IPS-NIHi11 (cell line): ENCODE results near the gene OR4N5.
"Not testable (repeated sequence)": the region's sequence is repeated elsewhere in the genome, so short reads cannot be mapped to it uniquely, and the experiment has no call there.

Experiments
- DNase-seq: peaks from one replicate; pipeline ENCODE4 v3.0.0; 2012; ENCODE audit warnings: mixed read lengths, low spot score

The OR4N5 gene, protein sequence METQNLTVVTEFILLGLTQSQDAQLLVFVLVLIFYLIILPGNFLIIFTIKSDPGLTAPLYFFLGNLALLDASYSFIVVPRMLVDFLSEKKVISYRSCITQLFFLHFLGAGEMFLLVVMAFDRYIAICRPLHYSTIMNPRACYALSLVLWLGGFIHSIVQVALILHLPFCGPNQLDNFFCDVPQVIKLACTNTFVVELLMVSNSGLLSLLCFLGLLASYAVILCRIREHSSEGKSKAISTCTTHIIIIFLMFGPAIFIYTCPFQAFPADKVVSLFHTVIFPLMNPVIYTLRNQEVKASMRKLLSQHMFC

DNA sequence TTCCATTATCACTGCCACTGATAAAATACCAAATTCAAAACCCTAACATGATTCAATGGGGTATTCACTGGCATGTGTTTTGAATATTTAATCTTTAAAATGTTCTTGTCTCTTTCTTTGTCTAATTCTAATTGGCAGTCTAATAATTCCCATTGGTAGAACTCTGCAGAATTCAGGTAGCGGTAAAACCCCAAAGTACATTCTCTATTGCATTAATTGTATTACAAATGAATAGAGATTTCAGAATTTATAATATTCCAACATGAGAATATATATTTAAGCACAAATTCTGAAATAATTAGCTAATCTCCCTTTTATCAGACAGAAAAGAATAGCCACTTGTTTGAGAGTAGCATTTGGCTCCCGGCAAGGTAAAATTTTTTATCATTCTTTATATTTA, at the start of gene OR4N5:
OR4N5 (plus strand) TSS at position 301 of the 400 bp plus-strand sequence. CDS start 4,916 bp downstream, outside the sequence.
- DNase-seq = no peak

GRCh38 chr14:20092050-20092449, 46.6 kb upstream of the OR4N5 start:
- no peak for DNase-seq

DNA sequence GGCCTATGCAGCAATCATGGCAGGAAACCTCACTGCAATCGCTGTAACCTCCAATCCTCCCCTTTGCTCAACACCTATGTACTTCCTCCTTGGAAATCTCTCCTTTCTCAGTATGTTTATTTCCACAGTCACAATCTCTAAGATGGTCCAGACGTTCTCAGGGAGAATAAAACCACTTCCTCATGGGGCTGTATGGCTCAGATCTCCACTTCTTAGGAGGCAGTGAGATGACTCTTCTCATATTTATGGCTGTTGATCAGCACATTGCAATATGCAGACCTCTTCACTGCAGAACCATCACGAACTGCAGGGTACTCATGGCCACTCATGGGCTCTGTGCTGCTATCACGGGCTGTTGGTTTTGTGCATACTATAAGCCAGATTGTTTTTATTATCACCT, 45.2 kb upstream of the OR4N5 start:
- no peak for DNase-seq

DNA sequence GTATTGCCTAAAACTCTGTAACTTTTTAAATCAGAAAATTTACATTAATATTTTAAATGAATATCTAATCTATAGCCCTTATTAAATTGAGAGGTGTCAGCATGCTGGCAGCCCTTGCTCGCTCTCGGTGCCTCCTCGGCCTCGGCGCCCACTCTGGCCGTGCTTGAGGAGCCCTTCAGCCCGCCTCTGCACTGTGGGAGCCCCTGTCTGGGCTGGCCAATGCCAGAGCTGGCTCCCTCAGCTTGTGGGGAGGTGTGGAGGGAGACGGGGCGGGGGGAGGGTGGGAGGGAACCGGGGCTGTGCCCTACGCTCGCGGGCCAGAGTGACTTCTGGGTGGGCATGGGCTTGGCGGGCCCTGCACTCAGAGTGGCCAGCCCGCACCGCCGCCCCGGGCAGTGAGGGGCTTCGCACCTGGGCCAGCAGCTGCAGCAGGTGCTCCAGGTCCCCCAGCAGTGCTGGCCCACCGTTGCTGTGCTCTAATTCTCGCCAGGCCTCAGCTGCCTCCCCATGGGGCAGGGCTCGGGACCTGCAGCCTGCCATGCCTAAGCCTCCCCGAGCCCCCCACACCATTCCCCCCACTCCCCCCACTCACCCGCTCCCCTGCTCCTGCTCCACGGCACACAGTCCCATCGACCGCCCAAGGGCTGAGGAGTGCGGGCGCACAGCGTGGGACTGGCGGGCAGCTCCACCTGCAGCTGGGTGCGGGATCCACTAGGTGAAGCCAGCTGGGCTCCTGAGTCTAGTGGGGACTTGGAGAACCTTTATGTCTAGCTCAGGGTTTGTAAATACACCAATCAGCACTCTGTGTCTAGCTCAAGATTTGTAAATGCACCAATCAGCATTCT, 39.5 kb upstream of the OR4N5 start:
- not testable (repeated sequence) for DNase-seq

DNA sequence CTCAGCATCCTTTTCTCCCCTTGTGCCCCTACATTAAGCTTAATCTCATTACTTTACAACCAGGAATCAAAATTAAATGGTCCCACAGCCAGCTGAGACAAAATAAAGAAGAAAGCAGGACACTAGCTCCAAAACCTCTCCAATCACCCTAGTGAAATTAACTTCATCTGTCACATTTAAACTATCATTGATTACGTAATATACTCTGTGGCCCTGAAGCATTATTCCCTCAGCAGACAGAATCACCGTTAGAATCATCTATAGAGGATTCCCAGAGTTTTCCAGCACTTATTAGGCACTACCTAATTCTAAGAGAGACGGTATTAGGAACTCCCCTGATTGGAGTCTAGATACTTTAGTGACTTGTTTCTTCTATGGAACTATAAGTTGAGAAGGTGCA, 28.2 kb upstream of the OR4N5 start, which contains the start of gene OR4K17:
OR4K17 (plus strand) TSS at position 302 of the 400 bp plus-strand sequence. CDS start 6,761 bp downstream, outside the sequence.
- no peak for DNase-seq

GRCh38 chr14:20112321-20112720, 26.3 kb upstream of the OR4N5 start:
- DNase-seq = no peak

DNA sequence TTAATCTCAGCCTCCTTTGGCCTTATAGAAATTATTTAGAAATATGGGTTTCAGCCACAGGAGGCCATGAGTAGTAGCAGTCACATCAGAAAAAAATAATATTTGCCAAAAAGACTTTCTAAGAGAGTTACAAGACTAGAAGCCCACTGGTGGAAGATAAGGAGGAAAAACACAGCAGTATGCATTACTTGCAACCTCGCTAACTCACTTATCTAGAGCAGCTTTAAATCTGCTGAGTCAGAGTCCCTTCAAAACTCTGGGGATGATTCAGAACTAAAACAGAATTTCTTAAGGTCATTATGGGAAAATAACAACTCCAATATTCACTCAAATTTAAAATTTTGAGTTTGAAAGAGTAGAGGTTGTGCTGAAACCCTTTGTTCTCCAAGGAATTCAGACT, 21.9 kb upstream of the OR4N5 start:
- DNase-seq = no peak

- DNase-seq = no peak
Observed at GRCh38 chr14:20118795-20119194, 19.8 kb upstream of the OR4N5 start.

DNA sequence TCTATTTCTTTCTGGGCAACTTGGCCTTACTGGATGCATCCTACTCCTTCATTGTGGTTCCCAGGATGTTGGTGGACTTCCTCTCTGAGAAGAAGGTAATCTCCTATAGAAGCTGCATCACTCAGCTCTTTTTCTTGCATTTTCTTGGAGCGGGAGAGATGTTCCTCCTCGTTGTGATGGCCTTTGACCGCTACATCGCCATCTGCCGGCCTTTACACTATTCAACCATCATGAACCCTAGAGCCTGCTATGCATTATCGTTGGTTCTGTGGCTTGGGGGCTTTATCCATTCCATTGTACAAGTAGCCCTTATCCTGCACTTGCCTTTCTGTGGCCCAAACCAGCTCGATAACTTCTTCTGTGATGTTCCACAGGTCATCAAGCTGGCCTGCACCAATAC, 5.3 kb downstream of the OR4N5 start:
- no peak for DNase-seq

GRCh38 chr14:20144820-20145219, 6.2 kb downstream of the OR4N5 start:
- DNase-seq = no peak

DNA sequence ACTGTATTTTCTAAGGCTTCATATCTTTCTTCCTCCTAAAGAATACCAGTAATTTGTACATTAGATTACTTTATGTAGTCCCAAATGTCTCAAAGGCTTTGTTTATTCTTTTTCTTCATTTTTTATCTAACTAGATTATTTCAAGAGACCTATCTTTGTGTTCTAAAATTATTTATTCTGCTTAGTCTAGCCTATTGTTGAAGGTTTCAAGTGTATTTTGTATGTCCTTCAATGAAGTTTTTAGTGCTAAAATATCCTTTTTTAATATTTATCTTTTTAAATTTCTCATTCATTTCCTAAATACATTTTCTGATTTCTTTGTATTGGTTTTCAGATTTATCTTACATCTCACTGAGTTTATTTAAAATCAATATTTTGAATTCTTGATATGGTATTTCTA, 25.8 kb downstream of the OR4N5 start:
- no peak for DNase-seq

DNA sequence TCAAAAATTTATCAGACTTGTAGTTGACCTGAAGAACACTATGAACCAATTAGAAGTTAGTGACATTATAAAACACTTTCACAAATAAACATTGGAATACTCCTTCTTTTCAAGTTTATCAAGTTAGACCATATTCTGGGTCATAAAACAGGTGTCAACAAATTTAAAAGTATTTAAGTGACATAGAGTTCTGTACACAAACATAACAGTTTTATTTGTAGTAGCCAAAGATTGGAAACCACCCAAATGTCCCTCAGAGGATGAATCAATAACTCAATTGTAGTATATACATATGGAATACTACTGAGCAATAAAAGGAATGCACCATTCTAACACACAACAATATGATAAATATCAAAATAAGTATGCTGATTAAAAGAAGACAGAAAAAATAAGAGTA, 28.5 kb downstream of the OR4N5 start:
- DNase-seq = no peak

DNA sequence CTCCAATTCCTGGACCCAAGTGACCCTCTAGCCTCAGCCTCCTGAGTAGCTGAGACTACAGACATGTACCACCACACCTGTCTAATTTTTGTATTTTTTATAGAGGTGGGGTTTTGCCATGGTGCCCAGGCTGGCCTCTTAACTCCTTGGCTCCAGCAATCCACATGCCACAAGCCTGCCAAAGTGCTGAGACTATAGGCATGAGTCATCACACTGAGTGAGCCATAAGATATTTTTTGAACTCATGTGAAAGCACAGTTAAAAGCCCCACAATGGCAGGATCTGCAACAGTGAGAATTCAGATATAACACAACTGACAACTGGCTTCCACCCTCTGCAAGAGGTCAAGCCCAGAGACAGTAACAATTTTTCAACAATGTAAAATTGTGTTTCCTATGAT, 31.2 kb downstream of the OR4N5 start:
- DNase-seq = not testable (repeated sequence)

DNA sequence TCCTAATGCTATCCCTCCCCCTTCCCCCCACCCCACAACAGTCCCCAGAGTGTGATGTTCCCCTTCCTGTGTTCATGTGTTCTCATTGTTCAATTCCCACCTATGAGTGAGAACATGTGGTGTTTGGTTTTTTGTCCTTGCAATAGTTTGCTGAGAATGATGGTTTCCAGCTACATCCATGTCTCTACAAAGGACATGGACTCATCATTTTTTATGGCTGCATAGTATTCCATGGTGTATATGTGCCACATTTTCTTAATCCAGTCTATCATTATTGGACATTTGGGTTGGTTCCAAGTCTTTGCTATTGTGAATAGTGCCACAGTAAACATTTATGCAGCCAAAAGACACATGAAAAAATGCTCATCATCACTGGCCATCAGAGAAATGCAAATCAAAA, 35.6 kb downstream of the OR4N5 start:
- not testable (repeated sequence) for DNase-seq

DNA sequence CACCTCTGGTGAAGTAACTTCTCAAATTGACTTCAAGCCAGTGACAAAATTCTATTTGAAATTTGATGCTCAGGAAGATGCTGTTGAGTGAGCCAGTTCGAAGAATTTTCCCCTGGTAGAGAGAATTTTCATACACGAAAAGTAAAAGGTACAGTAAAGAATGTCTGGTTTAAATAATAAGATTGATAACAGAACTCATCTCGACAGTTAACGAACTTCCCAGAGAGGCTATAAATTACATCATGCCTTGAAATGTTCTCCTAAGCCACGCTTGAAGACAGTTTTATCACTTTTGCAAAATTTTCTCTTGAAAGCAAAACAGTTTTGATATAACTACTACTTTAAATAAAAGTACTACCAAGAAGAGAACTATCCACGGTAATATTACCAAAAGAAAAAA, 37.7 kb downstream of the OR4N5 start:
- DNase-seq = no peak

- no peak for DNase-seq
Observed at GRCh38 chr14:20177433-20177974, 38.9 kb downstream of the OR4N5 start.

DNA sequence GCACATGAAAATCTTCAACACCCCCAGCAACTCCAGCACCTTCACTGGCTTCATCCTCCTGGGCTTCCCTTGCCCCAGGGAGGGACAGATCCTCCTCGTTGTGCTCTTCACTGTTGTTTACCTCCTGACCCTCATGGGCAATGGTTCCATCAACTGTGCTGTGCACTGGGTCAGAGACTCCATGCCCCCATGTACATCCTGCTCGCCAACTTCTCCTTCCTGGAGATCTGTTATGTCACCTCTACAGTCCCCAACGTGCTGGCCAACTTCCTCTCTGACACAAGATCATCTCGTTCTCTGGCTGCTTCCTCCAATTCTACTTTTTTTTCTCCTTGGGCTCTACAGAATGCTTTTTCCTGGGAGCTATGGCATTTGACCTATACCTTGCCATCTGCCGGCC, 40.6 kb downstream of the OR4N5 start:
- no peak for DNase-seq

- DNase-seq = no peak
Observed at GRCh38 chr14:20179880-20180279, 41.3 kb downstream of the OR4N5 start.

GRCh38 chr14:20180486-20180885, 41.9 kb downstream of the OR4N5 start:
- DNase-seq = no peak

- no peak for DNase-seq
Observed at GRCh38 chr14:20184181-20184580, 45.6 kb downstream of the OR4N5 start.

- no peak for DNase-seq
Observed at GRCh38 chr14:20190596-20190995, 52.0 kb downstream of the OR4N5 start, which contains the start of gene OR11G2. Gene OR11G2, plus strand, starts transcription at chr14:20190896. Its CDS starts 6,542 bp downstream, at chr14:20197438.

- DNase-seq = no peak
Observed at GRCh38 chr14:20191396-20191795, 52.8 kb downstream of the OR4N5 start.

GRCh38 chr14:20194101-20194500, 55.5 kb downstream of the OR4N5 start:
- no peak for DNase-seq
